ENCODE data around the gene KRTCAP2. TPM values are rescaled to one million over a fixed set of nuclear protein-coding genes. Genes with fewer than 3 reads are reported as not detected.

Gene KRTCAP2
- total RNA-seq: 130 and 151 TPM in 2 replicates

GRCh38 chr1:155172732-155173477 lies at the start of gene KRTCAP2:
KRTCAP2 (minus strand) TSS chr1:155173304; CDS start chr1:155173224, 80 bp downstream.

GRCh38 chr1:155208541-155209311 lies 35.6 kb upstream of the KRTCAP2 start, which contains the start of gene MTX1:
MTX1 (plus strand) TSS chr1:155208695; CDS start chr1:155208805, 110 bp downstream.

GRCh38 chr1:155207806-155208540 lies 34.9 kb upstream of the KRTCAP2 start, which contains the start of gene THBS3:
THBS3 (minus strand) TSS chr1:155207897; CDS start chr1:155207876, 21 bp downstream.

GRCh38 chr1:155173478-155174323 lies 597 bp upstream of the KRTCAP2 start, which contains the start of gene TRIM46:
TRIM46 (plus strand) TSS chr1:155173849; CDS start chr1:155173967, 118 bp downstream.

GRCh38 chr1:155139895-155140629 lies 33.0 kb downstream of the KRTCAP2 start, which contains the start of gene DPM3:
DPM3 (minus strand) TSS chr1:155140531; CDS start chr1:155140240, 291 bp downstream.

GRCh38 chr1:155135415-155136028 lies 37.6 kb downstream of the KRTCAP2 start, which contains the start of gene SLC50A1:
SLC50A1 (plus strand) TSS chr1:155135852; CDS start chr1:155135912, 60 bp downstream.

GRCh38 chr1:155127105-155127966 lies 45.8 kb downstream of the KRTCAP2 start, which contains the start of gene EFNA1:
EFNA1 (plus strand) TSS chr1:155127876; CDS start chr1:155127978, 102 bp downstream.

Other genes starting within 250 kb of the KRTCAP2 start
- gene PMVK, start 236.6 kb downstream of the KRTCAP2 start, total RNA-seq: 12.0 and 12.4 TPM in 2 replicates
- 65.3 and 66.9 TPM in 2 replicates for gene PBXIP1, start 217.2 kb downstream of the KRTCAP2 start, total RNA-seq
- 13.1 and 14.0 TPM in 2 replicates for gene PYGO2, start 211.5 kb downstream of the KRTCAP2 start, total RNA-seq
- gene SHC1, start 202.6 kb downstream of the KRTCAP2 start, total RNA-seq: 255 and 277 TPM in 2 replicates
- gene CKS1B, start 198.6 kb downstream of the KRTCAP2 start, total RNA-seq: 24.4 and 27.5 TPM in 2 replicates
- 10.0 and 13.7 TPM in 2 replicates for gene FLAD1, start 190.0 kb downstream of the KRTCAP2 start, total RNA-seq
- gene LENEP, start 179.7 kb downstream of the KRTCAP2 start, total RNA-seq: not detected in 2 replicates
- 16.1 and 19.1 TPM in 2 replicates for gene ZBTB7B, start 170.5 kb downstream of the KRTCAP2 start, total RNA-seq
- 0.06 TPM in 1 of 2 replicates, not detected in the other for gene DCST2, start 139.5 kb downstream of the KRTCAP2 start, total RNA-seq
- not detected in 2 replicates for gene DCST1, start 139.5 kb downstream of the KRTCAP2 start, total RNA-seq
- 45.5 and 52.4 TPM in 2 replicates for gene ADAM15, start 122.0 kb downstream of the KRTCAP2 start, total RNA-seq
- 9.6 and 9.8 TPM in 2 replicates for gene EFNA4, start 109.6 kb downstream of the KRTCAP2 start, total RNA-seq
- 1.2 and 1.8 TPM in 2 replicates for gene EFNA3, start 94.5 kb downstream of the KRTCAP2 start, total RNA-seq
- gene EFNA1, start 45.4 kb downstream of the KRTCAP2 start, total RNA-seq: 9.2 and 14.2 TPM in 2 replicates
- 21.6 and 28.6 TPM in 2 replicates for gene SLC50A1, start 37.5 kb downstream of the KRTCAP2 start, total RNA-seq
- 38.6 and 50.3 TPM in 2 replicates for gene DPM3, start 32.8 kb downstream of the KRTCAP2 start, total RNA-seq
- gene TRIM46, start 545 bp upstream of the KRTCAP2 start, total RNA-seq: 0.75 and 1.3 TPM in 2 replicates
- 10.3 and 16.4 TPM in 2 replicates for gene THBS3, start 34.6 kb upstream of the KRTCAP2 start, total RNA-seq
- gene MTX1, start 35.4 kb upstream of the KRTCAP2 start, total RNA-seq: 30.4 and 47.7 TPM in 2 replicates
- 23.7 and 28.2 TPM in 2 replicates for gene ENTREP3, start 82.2 kb upstream of the KRTCAP2 start, total RNA-seq
- 49.4 and 68.1 TPM in 2 replicates for gene SCAMP3, start 89.1 kb upstream of the KRTCAP2 start, total RNA-seq
- 15.2 and 19.1 TPM in 2 replicates for gene CLK2, start 100.2 kb upstream of the KRTCAP2 start, total RNA-seq
- gene HCN3, start 104.2 kb upstream of the KRTCAP2 start, total RNA-seq: 0.06 and 0.15 TPM in 2 replicates
- gene PKLR, start 128.1 kb upstream of the KRTCAP2 start, total RNA-seq: not detected in 2 replicates
- 80.5 and 81.6 TPM in 2 replicates for gene FDPS, start 135.6 kb upstream of the KRTCAP2 start, total RNA-seq
- 24.9 and 29.3 TPM in 2 replicates for gene RUSC1, start 147.6 kb upstream of the KRTCAP2 start, total RNA-seq